Mesothelial cell of epicardium (in vitro differentiated cells): ENCODE results near the gene ZNF569. TPM values are rescaled to one million over a fixed set of nuclear protein-coding genes. Genes with fewer than 3 reads are reported as not detected.

Experiments used
- DNase-seq, 2 experiments: peaks; one replicate each; pipeline ENCODE4 v3.0.0; 2021; ENCODE audit warnings: low spot score in 2 of 2; ENCODE audit not compliant: unreplicated experiment in 2 of 2
- H3K27ac Mint-ChIP-seq: 2 replicates; pipeline ENCODE4 v1.8.0; 2021; ENCODE audit warnings: mixed read lengths
- H3K27me3 Mint-ChIP-seq: 2 replicates; pipeline ENCODE4 v1.8.0; 2021; ENCODE audit warnings: low read depth, mixed read lengths
- H3K36me3 Mint-ChIP-seq: 2 replicates; pipeline ENCODE4 v1.8.0; 2021; ENCODE audit warnings: mixed read lengths
- H3K4me1 Mint-ChIP-seq: 2 replicates; pipeline ENCODE4 v1.8.0; 2021; ENCODE audit warnings: mixed read lengths
- H3K4me3 Mint-ChIP-seq: 2 replicates; pipeline ENCODE4 v1.8.0; 2021; ENCODE audit warnings: mild to moderate bottlenecking, moderate library complexity, mixed read lengths
- H3K9me3 Mint-ChIP-seq: 2 replicates; pipeline ENCODE4 v1.8.0; 2021; ENCODE audit warnings: mixed read lengths
- total RNA-seq: library from RNA; stranded (reverse); gene quantifications from 3 replicates; pipeline ENCODE4 v1.2.1, GENCODE V29; 2021
- TF ChIP-seq, protein P1 (sequence below): fragments of 200-600 bp; sonication (generic); IDR thresholded peaks from one replicate; pipeline ENCODE4 v1.5.0; 2021; ENCODE audit warnings: antibody characterized with exemption; ENCODE audit not compliant: unreplicated experiment

Gene ZNF569
- total RNA-seq, 1 donor from 2014 or later, result 5.8 TPM

- H3K36me3 Mint-ChIP-seq, result peaks cover 27% of the 10 kb centered on the region
- no peak within 1 kb of the TSS for H3K27ac Mint-ChIP-seq
- peak; percentile 40 to 78 for DNase-seq
- no peak within 1 kb of the TSS for H3K4me3 Mint-ChIP-seq
- H3K4me1 Mint-ChIP-seq, result no peaks in the 10 kb centered on the region
- no peaks in the 10 kb centered on the region for H3K27me3 Mint-ChIP-seq
- peaks cover 23% of the 10 kb centered on the region for H3K9me3 Mint-ChIP-seq
- TF ChIP-seq, protein P1, sequence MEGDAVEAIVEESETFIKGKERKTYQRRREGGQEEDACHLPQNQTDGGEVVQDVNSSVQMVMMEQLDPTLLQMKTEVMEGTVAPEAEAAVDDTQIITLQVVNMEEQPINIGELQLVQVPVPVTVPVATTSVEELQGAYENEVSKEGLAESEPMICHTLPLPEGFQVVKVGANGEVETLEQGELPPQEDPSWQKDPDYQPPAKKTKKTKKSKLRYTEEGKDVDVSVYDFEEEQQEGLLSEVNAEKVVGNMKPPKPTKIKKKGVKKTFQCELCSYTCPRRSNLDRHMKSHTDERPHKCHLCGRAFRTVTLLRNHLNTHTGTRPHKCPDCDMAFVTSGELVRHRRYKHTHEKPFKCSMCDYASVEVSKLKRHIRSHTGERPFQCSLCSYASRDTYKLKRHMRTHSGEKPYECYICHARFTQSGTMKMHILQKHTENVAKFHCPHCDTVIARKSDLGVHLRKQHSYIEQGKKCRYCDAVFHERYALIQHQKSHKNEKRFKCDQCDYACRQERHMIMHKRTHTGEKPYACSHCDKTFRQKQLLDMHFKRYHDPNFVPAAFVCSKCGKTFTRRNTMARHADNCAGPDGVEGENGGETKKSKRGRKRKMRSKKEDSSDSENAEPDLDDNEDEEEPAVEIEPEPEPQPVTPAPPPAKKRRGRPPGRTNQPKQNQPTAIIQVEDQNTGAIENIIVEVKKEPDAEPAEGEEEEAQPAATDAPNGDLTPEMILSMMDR, result no peak
Measured at GRCh38 chr19:37506387-37507166, 39.3 kb upstream of the ZNF569 start, which contains the start of gene ZNF793. Gene ZNF793, plus strand, starts transcription at chr19:37506939. Its CDS starts 16,501 bp downstream, at chr19:37523440.

- no peaks in the 10 kb centered on the region for H3K4me1 Mint-ChIP-seq
- no peak overlapping the region for H3K4me3 Mint-ChIP-seq
- TF ChIP-seq, protein P1, result no peak
- H3K27me3 Mint-ChIP-seq, result no peaks in the 10 kb centered on the region
- H3K36me3 Mint-ChIP-seq, result peaks cover 24% of the 10 kb centered on the region
- DNase-seq, result no peak
- H3K9me3 Mint-ChIP-seq, result peaks cover 26% of the 10 kb centered on the region
- H3K27ac Mint-ChIP-seq, result no peak overlapping the region
Measured at GRCh38 chr19:37505958-37506386, 38.7 kb upstream of the ZNF569 start.

- no peaks in the 10 kb centered on the region for H3K27me3 Mint-ChIP-seq
- TF ChIP-seq, protein P1, result no peak
- H3K36me3 Mint-ChIP-seq, result peaks cover 25% of the 10 kb centered on the region
- no peak overlapping the region for H3K27ac Mint-ChIP-seq
- H3K4me1 Mint-ChIP-seq, result no peaks in the 10 kb centered on the region
- no peak for DNase-seq
- H3K4me3 Mint-ChIP-seq, result no peak overlapping the region
- peaks cover 57% of the 10 kb centered on the region for H3K9me3 Mint-ChIP-seq
Measured at GRCh38 chr19:37492213-37492612, 25.0 kb upstream of the ZNF569 start.

DNA sequence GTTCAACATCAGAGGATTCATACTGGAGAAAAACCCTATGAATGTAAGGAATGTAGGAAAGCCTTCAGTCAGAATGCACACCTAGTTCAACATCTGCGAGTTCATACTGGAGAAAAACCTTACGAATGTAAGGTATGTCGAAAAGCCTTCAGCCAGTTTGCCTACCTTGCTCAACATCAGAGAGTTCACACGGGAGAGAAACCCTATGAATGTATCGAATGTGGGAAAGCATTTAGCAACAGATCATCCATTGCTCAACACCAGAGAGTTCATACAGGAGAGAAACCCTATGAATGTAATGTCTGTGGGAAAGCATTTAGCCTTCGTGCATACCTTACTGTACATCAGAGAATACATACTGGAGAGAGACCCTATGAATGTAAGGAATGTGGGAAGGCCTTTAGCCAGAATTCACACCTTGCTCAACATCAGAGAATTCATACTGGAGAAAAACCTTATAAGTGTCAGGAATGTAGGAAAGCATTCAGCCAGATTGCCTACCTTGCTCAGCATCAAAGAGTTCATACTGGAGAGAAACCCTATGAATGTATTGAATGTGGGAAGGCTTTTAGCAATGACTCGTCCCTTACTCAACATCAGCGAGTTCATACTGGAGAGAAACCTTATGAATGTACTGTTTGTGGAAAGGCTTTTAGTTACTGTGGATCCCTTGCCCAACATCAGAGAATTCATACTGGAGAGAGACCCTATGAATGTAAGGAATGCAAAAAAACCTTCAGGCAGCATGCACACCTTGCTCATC is 17.3 kb upstream of the ZNF569 start:
- no peaks in the 10 kb centered on the region for H3K27me3 Mint-ChIP-seq
- no peak overlapping the region for H3K27ac Mint-ChIP-seq
- no peaks in the 10 kb centered on the region for H3K4me1 Mint-ChIP-seq
- H3K9me3 Mint-ChIP-seq, result peaks cover 66% of the 10 kb centered on the region
- TF ChIP-seq, protein P1, result no peak
- no peak overlapping the region for H3K4me3 Mint-ChIP-seq
- peaks cover 69% of the 10 kb centered on the region for H3K36me3 Mint-ChIP-seq
- no peak for DNase-seq

GRCh38 chr19:37472165-37472564 is 4.9 kb upstream of the ZNF569 start:
- Mint-ChIP-seq H3K27me3 (no peaks in the 10 kb centered on the region), H3K36me3 (peaks cover 30% of the 10 kb centered on the region), H3K4me3 (no peak overlapping the region), H3K27ac (no peak overlapping the region), H3K4me1 (peaks cover 20% of the 10 kb centered on the region), H3K9me3 (peaks cover 25% of the 10 kb centered on the region)
- TF ChIP-seq, protein P1, result no peak
- no peak for DNase-seq
